T47D (cell line): ENCODE data around the gene CIB1.

Experiments used
- DNase-seq, 2 experiments: peaks; one replicate each; pipeline versions ENCODE4 v3.0.0 to v3.0.0-alpha.2; 2011 to 2012; ENCODE audit warnings: low read depth in 1 of 2, low spot score in 1 of 2
- JUND ChIP-seq: IDR thresholded peaks from 2 replicates; pipeline ENCODE4 v1.6.1; 2012; ENCODE audit warnings: low read depth
- in situ Hi-C: cut with HindIII; loops from 2 replicates; pipeline ENCODE4 v1.10.0; 2016; ENCODE audit warnings: low sequenced_read_pairs, low pct_unique_long_range_greater_than_20kb

The CIB1 gene

DNA sequence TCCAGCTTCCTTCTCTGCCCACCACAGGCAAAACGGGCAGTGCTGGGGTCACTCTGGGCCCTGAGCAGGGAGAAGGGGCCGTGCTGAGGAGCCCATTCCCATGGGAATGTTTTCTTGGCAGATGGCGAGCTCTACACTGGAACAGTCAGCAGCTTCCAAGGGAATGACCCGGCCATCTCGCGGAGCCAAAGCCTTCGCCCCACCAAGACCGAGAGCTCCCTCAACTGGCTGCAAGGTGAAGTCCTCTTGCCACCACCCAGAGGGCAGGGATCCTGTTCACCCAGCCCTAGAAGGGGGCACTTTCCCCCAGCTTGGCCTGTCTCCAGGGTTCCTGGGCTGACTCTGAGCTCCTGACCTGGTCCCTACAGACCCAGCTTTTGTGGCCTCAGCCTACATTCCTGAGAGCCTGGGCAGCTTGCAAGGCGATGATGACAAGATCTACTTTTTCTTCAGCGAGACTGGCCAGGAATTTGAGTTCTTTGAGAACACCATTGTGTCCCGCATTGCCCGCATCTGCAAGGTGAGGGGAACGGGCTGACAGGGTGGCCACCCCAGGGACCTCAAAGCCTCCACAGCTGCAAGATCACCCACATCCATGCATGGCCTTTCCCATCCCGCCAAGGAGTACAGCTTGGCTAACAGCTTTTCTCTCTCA, 12.4 kb downstream of the CIB1 start:
- no peak for TF ChIP-seq JUND
- peak; percentile 82 for DNase-seq
- in situ Hi-C loops = no loop called here

DNA sequence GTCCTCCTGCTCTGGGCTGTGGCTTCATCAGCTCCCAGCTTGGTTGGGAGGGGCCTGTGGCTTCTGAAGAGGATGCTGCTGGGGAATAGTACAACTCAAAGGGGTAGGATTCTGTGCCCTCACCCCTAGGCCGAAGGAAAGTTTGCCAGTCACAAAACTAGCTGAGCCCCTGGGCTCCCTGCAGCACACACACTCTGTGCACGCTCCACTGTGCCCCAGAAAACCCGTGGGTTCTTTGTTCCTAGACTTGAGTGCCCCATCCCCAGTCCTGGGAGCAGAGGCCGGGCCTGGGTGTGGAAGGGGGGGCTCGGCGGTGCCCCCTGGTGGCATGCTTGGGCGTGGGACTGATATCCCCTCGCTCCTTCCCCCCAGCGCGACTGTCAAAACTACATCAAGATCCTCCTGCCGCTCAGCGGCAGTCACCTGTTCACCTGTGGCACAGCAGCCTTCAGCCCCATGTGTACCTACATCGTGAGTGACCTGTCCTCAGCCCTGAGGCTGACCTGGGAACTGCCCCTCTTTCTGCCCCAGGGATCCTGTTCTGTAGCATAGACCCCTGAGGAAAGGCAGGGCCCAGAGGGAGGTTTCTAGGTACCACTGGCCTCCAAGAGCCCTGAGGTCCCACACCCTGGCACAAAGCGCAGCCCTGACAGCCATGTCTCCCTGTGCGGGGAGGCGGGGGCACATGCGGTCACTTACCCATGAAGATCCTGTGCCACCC, 14.2 kb downstream of the CIB1 start:
- in situ Hi-C loops = no loop called here
- no peak for TF ChIP-seq JUND
- no peak for DNase-seq

GRCh38 chr15:90217671-90218394, 15.9 kb downstream of the CIB1 start:
- DNase-seq = no peak
- no peak for TF ChIP-seq JUND
- in situ Hi-C loops = no loop called here

DNA sequence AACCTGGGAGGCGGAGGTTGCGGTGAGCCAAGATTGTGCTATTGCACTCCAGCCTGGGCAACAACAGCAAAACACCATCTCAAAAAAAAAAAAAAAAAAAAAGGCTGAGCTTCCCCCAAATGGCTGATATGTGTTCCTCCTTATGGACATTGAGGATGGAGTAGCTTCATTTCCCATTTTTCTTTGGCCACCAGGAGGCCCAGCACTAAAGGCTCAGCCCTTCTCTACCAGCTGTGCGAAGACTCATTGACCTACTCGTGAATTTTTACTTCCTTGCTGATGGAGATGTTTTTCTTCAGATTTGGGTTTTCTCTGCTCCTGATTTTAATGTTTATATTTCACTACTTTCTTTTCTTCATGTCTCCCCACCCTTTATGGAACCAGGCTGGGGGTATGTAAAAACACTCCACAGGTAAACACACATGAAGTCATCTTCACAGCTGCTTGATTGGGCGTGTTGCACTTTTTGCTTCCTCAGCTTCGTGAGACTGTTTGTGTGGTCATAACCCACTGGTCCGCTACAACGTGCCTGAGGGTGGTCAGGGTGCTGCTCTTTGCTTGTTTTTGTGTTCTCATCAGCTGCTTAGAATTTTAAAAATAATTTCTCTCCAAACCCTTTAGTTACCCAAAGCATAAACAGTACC, 19.1 kb downstream of the CIB1 start:
- in situ Hi-C loops = no loop called here
- no peak for TF ChIP-seq JUND
- no peak for DNase-seq

GRCh38 chr15:90213818-90214204, 19.9 kb downstream of the CIB1 start:
- in situ Hi-C loops = no loop called here
- no peak for TF ChIP-seq JUND
- DNase-seq = no peak

DNA sequence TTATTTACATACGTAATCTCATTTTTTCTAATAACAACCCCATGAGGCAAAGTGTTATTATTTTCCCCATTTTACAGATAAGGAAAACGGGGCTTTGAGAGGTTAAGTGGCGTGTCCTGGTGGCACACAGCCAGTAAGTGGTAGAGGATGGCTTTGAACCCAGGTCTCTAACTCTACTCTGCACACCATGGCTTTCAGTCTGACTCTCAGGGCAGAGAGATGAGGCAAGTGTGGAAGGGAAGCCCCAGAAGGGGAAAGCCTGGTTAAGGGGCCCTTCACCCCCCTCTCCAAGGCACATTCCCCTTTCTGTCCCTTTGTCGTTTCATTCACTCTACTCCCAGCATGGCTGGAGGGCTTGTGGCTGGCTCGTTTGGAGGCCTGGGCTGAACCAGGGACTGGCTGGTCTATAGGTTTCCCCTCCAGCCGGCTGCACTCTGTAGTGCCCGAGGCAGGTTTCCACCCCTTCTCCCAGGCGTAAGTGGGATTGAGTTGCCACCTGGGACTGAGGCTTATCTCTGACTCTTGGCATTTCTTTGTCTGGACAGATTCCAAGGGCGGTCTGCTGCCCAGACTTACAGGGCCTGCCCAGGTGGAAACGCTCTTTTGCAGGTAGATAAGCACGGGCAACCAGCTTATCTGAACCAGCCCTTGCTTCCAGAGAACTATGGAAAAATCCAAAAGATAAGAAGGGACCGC, 20.5 kb downstream of the CIB1 start:
- TF ChIP-seq JUND = no peak
- DNase-seq = no peak
- in situ Hi-C loops = no loop called here

DNA sequence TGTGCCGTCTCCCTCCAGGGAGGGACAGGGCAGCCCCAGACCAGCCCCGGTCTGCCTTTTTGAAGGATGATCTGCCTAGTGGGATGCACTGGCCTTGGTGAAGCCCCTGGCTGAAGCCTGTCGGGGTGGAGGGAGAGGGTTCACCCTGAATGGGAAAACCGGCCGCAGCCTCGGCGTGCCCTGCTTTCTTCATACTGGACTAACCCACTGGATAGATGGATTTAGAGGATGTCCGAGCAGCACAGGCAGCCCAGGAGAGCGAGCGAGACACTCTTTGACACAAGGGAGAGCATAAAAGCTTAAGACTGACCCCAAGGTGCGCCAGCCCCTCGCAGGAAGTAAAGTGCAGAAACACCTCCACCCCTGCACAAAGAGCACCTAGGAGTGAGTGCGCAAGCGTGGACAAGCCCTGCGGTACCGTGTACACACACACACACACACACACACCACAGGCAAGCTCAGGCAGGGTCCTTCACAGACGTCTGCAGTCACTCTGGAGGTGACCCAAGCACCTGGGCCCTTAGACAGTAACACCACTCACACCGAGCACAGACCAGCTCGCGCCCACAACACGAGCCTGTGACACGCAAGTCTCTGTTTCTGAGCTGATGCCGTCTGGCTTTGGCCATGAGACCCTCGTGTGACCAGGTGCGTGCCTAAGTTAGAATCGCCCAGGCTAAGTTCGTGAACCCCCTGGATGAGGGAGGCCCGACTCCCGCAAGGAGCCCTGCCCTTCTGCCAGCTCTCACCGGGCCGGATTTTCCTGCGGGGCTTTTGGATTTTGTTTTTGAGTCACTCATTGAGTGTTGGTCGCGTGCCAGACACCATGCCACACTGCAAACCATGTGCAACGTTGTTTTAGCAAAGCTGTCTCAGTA, 21.3 kb downstream of the CIB1 start:
- no peak for TF ChIP-seq JUND
- DNase-seq = no peak
- in situ Hi-C loops = no loop called here

GRCh38 chr15:90211440-90212143, 22.1 kb downstream of the CIB1 start:
- no peak for DNase-seq
- in situ Hi-C loops = no loop called here
- TF ChIP-seq JUND = no peak

DNA sequence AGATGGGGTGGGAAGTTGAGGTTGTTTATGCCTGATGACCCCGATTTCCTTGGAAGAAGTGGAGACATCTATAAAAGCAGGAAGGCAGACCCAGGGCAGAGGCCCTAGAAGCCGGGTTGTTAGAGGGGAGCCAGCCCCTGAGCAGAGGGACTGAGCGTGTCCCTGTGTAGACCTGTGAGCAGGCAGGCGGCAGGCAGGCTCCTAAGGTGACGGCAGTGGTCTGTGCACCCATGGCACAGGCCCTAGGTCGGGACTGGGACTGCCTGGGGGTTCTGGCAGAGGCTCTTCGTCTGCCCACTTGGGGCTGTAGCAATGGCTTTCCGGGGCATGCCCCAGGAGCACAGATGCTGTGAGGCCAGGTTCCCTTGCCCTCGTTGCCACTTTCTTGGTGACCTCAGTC, 22.7 kb downstream of the CIB1 start:
- no peak for DNase-seq
- in situ Hi-C loops = no loop called here
- no peak for TF ChIP-seq JUND

- in situ Hi-C loops = no loop called here
- TF ChIP-seq JUND = no peak
- DNase-seq = no peak
These were observed 23.1 kb downstream of the CIB1 start for GRCh38 chr15:90210593-90210992.

- in situ Hi-C loops = no loop called here
- no peak for TF ChIP-seq JUND
- DNase-seq = no peak
These were observed 24.1 kb downstream of the CIB1 start for GRCh38 chr15:90209591-90209990.
